Subcutaneous abdominal adipose tissue (tissue), 5 donors: ENCODE results near the gene RAB44.

Experiments
- H3K27ac ChIP-seq: one replicate; pipeline ENCODE4 v1.7.0; 2013; ENCODE audit warnings: low read depth, mild to moderate bottlenecking, inconsistent platforms, low read length, moderate library complexity
- H3K27me3 ChIP-seq, 5 donors: one replicate each; pipeline ENCODE4 v1.7.0; 2013; ENCODE audit warnings: low read length in 5 of 5, inconsistent platforms in 1 of 5; ENCODE audit not compliant: control insufficient read depth in 5 of 5, insufficient read depth in 4 of 5
- H3K36me3 ChIP-seq, 5 donors: one replicate each; pipeline ENCODE4 v1.7.0; 2013; ENCODE audit warnings: low read length in 5 of 5; ENCODE audit not compliant: control insufficient read depth in 5 of 5, insufficient read depth in 5 of 5
- H3K4me1 ChIP-seq, 5 donors: one replicate each; pipeline ENCODE4 v1.7.0; 2013; ENCODE audit warnings: low read length in 5 of 5, mild to moderate bottlenecking in 3 of 5, moderate library complexity in 1 of 5; ENCODE audit not compliant: control insufficient read depth in 5 of 5, insufficient read depth in 5 of 5
- H3K4me3 ChIP-seq, 5 donors: one replicate each; pipeline ENCODE4 v1.7.0; 2013; ENCODE audit warnings: low read length in 5 of 5, low read depth in 1 of 5
- H3K9ac ChIP-seq, 5 donors: one replicate each; pipeline ENCODE4 v1.7.0; 2013; ENCODE audit warnings: low read length in 5 of 5, mild to moderate bottlenecking in 4 of 5, moderate library complexity in 3 of 5
- H3K9me3 ChIP-seq, 5 donors: one replicate each; pipeline ENCODE4 v1.7.0; 2013; ENCODE audit warnings: low read length in 5 of 5; ENCODE audit not compliant: control insufficient read depth in 5 of 5
- donor health status: healthy.
- donor health status: healthy.
- donor health status: healthy.
- donor health status: healthy.
- donor health status: healthy.

The RAB44 gene

GRCh38 chr6:36677753-36678487 is 19.7 kb upstream of the RAB44 start:
- peaks cover 7 to 49% (median 32%) of the 10 kb centered on the region in 5 donors for H3K4me1 ChIP-seq
- no peaks in the 10 kb centered on the region for H3K27me3 ChIP-seq
- peaks cover 0 to 12% (median 6%) of the 10 kb centered on the region in 5 donors for H3K36me3 ChIP-seq
- H3K9me3 ChIP-seq, result no peaks in the 10 kb centered on the region
- peak overlapping the region in 3 of 5 donors; percentile 41 to 87 (median 67) for H3K9ac ChIP-seq
- H3K27ac ChIP-seq, result peak overlapping the region; percentile 99
- peak overlapping the region in 4 of 5 donors; percentile 9 to 99 (median 94) for H3K4me3 ChIP-seq

DNA sequence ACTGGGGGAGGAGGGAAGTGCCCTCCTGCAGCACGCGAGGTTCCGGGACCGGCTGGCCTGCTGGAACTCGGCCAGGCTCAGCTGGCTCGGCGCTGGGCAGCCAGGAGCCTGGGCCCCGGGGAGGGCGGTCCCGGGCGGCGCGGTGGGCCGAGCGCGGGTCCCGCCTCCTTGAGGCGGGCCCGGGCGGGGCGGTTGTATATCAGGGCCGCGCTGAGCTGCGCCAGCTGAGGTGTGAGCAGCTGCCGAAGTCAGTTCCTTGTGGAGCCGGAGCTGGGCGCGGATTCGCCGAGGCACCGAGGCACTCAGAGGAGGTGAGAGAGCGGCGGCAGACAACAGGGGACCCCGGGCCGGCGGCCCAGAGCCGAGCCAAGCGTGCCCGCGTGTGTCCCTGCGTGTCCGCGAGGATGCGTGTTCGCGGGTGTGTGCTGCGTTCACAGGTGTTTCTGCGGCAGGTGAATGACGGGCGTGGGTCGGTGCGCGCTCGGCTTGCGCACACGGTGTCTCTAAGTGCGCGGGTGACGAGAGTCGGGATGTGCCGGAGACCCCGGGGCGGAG is 19.1 kb upstream of the RAB44 start, which contains the start of gene CDKN1A:
TSS of gene CDKN1A (plus strand) at position 227 of the 555 bp plus-strand sequence. CDS start 5,388 bp downstream, outside the sequence.
- peaks cover 0 to 18% (median 13%) of the 10 kb centered on the region in 5 donors for H3K36me3 ChIP-seq
- H3K9ac ChIP-seq, result peak within 1 kb of the TSS; percentile 87 to 99 (median 96)
- H3K27ac ChIP-seq, result peak within 1 kb of the TSS; percentile 99
- peak within 1 kb of the TSS; percentile 76 to 99 (median 90) for H3K4me3 ChIP-seq
- H3K9me3 ChIP-seq, result no peaks in the 10 kb centered on the region
- peaks cover 7 to 53% (median 37%) of the 10 kb centered on the region in 5 donors for H3K4me1 ChIP-seq
- no peaks in the 10 kb centered on the region for H3K27me3 ChIP-seq

DNA sequence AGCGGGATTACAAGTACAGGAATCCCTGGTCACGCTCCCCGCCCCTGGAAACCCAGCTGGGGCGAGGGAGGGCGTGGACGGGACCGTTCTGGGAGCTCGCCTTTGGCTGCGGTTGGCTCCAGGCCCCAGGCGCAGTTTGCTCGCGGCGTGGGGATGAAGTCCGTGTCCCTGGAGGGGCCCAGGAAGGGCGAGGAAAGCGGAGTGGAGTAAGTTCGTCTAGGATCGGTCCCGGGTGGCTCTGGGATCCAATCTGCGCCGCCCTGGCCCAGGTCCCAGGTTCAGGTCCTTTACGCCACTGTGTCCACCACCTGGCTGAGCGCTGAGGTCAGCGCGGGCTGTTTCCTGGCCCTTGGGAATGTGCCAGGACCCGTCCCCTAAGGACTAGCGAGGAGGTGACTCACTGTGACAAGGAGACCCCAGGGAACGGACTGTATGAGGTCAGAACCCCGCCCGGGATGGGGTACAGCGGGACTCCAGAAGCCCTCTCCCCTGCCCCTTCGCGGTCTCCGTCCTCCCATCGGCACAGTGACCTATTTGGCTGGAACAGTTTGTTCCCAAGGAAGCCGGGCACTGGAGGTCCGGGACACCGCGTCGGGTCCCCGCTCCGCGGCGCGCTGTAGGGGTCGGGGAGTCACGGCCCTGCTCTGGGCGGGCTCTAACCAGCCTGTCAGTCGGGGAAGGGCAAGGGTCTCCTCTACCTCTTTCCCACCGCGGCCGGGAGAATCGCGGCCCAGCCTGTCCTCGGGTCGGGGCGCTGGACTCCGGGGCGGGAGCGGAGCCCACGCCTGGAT is 18.4 kb upstream of the RAB44 start:
- Histone ChIP-seq H3K36me3 (peaks cover 0 to 25% (median 20%) of the 10 kb centered on the region in 5 donors), H3K9ac (peak overlapping the region; percentile 81 to 99 (median 96)), H3K4me3 (peak overlapping the region; percentile 76 to 99 (median 90)), H3K9me3 (no peaks in the 10 kb centered on the region), H3K4me1 (peaks cover 7 to 59% (median 44%) of the 10 kb centered on the region in 5 donors), H3K27ac (peak overlapping the region; percentile 99), H3K27me3 (no peaks in the 10 kb centered on the region)

- H3K9ac ChIP-seq, result peak overlapping the region in 4 of 5 donors; percentile 1 to 64 (median 41)
- no peaks in the 10 kb centered on the region for H3K27me3 ChIP-seq
- H3K27ac ChIP-seq, result peak overlapping the region; percentile 50
- no peaks in the 10 kb centered on the region for H3K9me3 ChIP-seq
- peaks cover 10 to 61% (median 44%) of the 10 kb centered on the region in 5 donors for H3K4me1 ChIP-seq
- H3K36me3 ChIP-seq, result peaks cover 0 to 55% (median 49%) of the 10 kb centered on the region in 5 donors
- peak overlapping the region; percentile 10 to 29 (median 11) for H3K4me3 ChIP-seq
Measured at GRCh38 chr6:36682328-36683144, 15.1 kb upstream of the RAB44 start.

DNA sequence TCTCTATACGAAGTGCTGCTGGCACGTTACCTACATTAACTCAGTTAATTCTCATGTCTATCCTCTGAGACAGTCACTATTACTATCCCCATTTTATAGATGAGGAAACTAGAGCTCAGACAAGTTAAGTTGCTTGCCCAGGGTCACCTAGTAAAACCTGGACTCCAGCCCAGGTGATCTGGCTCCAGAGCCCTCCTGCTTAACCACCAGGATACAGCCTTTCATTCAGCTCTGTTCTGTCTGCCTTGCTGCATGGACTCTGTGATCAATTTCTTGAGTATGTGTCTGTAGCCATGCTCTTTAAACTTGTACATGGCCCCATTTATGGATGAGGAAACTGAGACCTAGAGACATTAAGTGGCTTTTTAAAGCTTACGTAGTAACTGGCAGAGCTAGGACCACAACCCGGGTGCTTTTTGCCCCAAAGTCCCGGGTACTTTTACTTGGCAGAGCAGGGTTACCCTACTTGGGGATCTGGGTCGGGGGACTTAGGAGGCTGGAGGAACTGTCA is 14.4 kb upstream of the RAB44 start:
- Histone ChIP-seq H3K4me3 (no peak overlapping the region), H3K27ac (peak overlapping the region; percentile 50), H3K36me3 (peaks cover 0 to 55% (median 49%) of the 10 kb centered on the region in 5 donors), H3K9me3 (no peaks in the 10 kb centered on the region), H3K9ac (peak overlapping the region in 1 of 5 donors; percentile 64), H3K27me3 (no peaks in the 10 kb centered on the region), H3K4me1 (peaks cover 6 to 55% (median 37%) of the 10 kb centered on the region in 5 donors)

DNA sequence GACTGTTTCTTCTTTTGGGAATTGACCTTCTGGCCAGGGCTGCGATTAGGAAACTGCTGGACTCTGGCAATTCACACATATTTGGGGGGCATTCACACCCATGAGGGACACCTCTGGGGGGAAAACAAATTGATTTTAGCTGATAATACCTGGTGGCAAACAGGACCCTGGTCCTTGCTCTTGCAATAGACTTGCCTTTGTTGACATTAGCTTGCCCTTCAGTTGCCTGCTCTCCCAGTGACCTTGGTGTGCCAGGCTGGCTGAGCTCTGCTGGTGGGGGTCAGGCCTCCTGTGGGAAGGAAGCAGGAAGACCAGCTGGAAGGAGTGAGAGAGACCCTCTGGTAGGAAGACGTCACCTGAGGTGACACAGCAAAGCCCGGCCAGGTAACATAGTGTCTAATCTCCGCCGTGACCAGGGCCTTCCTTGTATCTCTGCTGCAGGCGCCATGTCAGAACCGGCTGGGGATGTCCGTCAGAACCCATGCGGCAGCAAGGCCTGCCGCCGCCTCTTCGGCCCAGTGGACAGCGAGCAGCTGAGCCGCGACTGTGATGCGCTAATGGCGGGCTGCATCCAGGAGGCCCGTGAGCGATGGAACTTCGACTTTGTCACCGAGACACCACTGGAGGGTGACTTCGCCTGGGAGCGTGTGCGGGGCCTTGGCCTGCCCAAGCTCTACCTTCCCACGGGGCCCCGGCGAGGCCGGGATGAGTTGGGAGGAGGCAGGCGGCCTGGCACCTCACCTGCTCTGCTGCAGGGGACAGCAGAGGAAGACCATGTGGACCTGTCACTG is 13.8 kb upstream of the RAB44 start:
- H3K4me1 ChIP-seq, result peaks cover 6 to 49% (median 33%) of the 10 kb centered on the region in 5 donors
- H3K27me3 ChIP-seq, result no peaks in the 10 kb centered on the region
- no peak overlapping the region for H3K27ac ChIP-seq
- H3K9me3 ChIP-seq, result no peaks in the 10 kb centered on the region
- no peak overlapping the region for H3K4me3 ChIP-seq
- H3K36me3 ChIP-seq, result peaks cover 0 to 55% (median 49%) of the 10 kb centered on the region in 5 donors
- H3K9ac ChIP-seq, result no peak overlapping the region

- no peak overlapping the region for H3K9ac ChIP-seq
- H3K27me3 ChIP-seq, result no peaks in the 10 kb centered on the region
- no peak overlapping the region for H3K4me3 ChIP-seq
- no peaks in the 10 kb centered on the region for H3K9me3 ChIP-seq
- H3K27ac ChIP-seq, result no peak overlapping the region
- peaks cover 0 to 55% (median 49%) of the 10 kb centered on the region in 5 donors for H3K36me3 ChIP-seq
- peaks cover 6 to 45% (median 28%) of the 10 kb centered on the region in 5 donors for H3K4me1 ChIP-seq
Measured at GRCh38 chr6:36684447-36684812, 13.2 kb upstream of the RAB44 start.

DNA sequence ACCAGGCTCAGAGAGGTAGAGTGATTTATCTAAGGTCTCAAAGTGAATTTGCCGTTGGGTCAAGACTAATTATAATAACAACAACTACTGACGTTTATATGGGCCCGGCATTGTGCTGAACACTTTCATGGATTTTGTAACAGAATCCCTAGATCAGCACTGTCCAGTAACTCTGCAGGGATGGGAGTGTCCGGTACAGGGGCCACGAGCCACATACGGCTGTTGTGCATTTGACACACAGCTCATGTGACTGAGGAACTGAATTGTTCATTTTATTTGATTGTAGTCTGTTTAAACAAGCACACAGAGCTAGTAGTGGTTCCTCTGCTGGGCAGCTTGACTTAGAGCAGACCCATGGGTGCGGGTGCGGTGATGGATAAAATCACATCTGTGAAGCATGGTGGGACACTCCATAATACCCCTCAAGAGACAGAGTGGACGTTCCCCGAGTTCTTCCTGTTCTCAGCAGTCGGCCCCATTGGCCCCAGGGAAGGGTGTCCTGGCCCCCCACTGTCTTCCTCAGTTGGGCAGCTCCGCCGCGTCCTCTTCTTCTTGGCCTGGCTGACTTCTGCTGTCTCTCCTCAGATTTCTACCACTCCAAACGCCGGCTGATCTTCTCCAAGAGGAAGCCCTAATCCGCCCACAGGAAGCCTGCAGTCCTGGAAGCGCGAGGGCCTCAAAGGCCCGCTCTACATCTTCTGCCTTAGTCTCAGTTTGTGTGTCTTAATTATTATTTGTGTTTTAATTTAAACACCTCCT is 12.3 kb upstream of the RAB44 start:
- Histone ChIP-seq H3K27me3 (no peaks in the 10 kb centered on the region), H3K36me3 (peaks cover 0 to 55% (median 49%) of the 10 kb centered on the region in 5 donors), H3K4me3 (no peak overlapping the region), H3K9ac (no peak overlapping the region), H3K27ac (no peak overlapping the region), H3K9me3 (no peaks in the 10 kb centered on the region), H3K4me1 (peaks cover 6 to 45% (median 25%) of the 10 kb centered on the region in 5 donors)
